HG03097 (cell line): ENCODE results near the gene BEND2.
"Not testable (repeated sequence)": the region's sequence is repeated elsewhere in the genome, so short reads cannot be mapped to it uniquely, and the experiment has no call there.

Experiments used
- ATAC-seq: cut with Tn5 transposase; IDR thresholded peaks from one replicate; pipeline ENCODE4 v1.9.1; 2021; ENCODE audit not compliant: unreplicated experiment, low FRiP score

The BEND2 gene

DNA sequence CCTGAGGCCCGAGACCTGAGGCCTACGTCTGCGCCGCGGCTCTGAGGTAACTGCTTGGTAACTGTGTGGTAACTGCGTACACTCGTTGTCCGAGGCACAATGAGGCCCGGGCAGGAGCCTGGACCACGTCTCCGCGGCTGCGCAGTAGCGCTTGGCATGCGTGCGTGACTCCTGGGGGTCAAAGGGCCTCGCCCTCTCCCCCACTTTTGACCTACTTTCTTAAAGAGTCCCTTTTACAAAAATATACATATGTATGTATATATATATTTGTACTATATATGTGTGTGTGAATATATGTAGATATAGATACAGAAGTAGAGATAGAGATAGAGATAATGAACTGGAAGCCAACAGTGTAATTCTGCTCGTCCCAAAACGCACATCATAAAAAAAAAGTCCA, at the start of gene BEND2:
Gene BEND2, minus strand, starts transcription at position 101 of the 400 bp plus-strand sequence. CDS start 136 bp downstream, outside the sequence.
- ATAC-seq, result no peak

DNA sequence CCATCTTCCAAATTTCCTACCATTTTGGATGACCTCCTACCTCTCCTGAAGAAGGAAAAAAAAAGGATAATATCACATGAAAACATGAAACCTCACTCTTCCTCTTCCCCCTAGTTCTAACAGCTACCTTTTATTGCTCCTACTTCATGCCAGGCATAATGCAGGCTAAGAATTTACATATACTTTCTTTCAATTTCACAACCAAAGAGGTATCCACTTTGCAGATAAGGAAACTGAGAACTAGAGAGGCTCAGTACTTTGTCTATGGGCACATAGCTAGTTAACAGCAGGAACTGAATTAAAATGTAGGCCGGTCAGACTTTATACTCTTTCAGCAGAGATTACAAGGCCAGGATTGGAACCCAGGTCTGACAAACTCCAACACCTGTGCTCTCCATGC, 34.4 kb upstream of the BEND2 start:
- no peak for ATAC-seq

DNA sequence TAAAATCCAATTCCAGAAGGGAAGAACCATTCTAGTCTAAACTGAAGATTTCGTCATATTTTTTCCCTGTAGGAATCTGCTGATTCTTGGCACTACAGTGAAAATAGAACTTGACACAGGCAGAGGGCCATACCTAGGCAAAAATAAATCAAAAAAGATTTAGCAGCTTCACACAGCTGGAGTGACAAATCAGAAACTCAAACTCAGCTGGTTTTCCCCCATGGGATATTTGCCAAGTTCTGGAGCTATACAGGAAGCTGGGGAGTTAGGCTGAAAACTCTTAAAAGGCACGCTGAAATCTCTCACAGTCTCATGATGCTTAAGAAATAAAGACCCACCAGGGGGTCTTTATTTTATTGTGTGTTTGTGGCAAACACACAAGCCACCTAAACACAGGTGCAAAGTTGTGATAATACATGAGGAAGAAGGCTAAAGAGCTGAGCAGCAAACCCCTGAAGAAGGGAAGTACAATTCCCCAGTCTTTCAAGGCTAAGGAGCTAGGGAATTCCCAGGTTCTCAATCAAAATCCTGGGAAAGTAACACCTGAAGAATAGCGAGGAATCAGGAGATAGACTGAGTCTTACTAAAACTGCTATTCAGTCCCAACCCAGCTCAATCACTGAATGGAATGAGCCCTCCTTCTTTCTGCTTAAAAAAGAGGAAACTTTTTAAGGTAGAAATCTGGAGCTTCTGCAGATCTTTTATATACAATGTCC, 32.1 kb upstream of the BEND2 start:
- no peak for ATAC-seq

DNA sequence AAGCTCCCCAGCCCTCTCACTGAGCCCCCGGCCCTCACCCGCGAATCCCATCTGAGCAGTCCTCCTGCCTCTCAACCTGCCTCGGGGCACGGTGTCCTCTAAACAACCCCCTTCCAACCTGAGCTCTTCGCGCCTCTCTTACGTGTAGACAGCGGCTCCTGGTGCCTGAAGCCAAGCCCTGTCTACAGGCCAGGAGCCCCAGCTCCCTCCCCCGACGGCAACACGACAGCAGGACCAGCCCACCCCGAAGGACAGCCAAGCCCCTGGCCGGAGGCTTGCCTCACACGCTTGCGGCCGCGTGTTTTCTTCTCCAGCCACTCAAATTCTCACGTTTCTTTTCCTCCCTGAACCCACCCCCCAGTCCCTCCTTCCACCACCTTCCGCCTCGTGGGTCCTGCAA, 9.0 kb upstream of the BEND2 start:
- not testable (repeated sequence) for ATAC-seq

DNA sequence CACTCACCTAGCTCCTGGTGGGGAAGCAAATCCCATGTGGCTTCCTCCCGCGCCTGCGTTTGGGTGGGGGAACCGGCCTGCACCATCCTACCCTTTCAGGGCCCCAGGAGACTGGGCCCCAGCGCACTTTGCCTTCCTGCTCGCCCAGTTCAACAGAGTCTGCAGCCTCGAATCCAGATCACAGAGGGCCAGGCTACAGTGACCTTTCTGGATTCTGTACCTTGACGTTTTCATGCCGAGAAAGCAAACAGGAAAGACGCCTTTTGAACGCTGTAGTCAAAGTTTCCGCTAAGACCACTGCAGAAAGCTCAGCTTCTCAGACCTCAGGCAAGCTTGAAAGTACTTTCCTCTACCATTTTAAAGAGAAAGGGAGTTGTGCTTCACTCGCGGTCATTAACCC, 7.4 kb upstream of the BEND2 start:
- ATAC-seq, result no peak

DNA sequence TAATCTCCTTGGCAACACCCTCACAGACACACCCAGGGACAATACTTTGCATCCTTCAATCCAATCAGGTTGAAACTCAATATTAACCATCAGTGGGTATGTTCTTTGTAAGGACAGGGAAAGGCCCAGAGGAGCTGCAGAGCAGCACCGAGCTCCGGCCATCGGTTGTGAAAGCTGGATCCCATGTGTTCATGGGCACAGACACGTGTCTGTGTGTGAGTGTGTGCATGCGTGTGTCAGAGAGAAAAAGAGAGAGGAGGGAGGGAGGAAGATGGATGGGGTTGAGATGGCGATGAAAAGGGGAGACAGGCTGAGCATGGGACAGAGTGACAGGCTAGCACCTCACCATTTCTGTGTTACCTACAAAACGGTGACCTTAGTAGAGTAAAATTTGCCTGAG, 6.8 kb upstream of the BEND2 start:
- ATAC-seq, result no peak

DNA sequence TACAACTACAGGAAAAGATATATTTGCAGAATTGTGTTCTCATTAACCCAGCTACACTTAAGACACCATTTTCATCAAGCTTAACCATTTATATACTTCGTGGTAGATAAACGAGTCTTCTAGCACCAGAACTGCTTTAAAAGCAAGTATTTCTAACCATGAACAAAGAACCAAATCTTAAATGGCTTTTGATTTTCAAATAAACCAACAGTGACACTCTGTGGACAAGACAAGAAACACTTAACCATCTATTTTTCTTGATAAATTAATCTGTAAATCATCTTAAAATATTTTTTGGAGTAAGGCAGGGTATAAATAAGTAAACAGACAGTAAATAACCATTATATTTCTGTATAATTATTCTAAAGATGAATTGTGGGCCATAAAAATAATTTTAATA, 10.2 kb downstream of the BEND2 start:
- no peak for ATAC-seq

DNA sequence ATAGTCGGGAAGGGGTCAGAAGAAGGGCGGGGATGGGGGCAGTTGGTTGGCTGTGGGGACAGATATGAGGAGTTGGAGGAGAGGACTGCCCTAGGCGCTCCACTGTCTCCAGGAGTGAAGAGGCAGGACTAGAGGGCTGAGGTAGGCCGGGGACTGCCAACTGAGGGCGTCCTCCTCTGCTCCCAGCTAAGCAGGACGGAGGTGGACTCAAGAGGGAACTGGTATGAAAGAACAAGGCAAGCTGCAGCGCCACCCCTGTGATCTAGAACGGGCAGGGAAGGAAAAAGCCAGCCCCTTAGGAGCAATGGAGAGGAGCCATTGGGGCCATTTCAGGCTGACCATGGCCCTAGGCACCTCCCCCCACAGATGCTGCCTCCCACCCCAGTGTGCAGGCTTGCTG, 14.0 kb downstream of the BEND2 start:
- ATAC-seq, result no peak

DNA sequence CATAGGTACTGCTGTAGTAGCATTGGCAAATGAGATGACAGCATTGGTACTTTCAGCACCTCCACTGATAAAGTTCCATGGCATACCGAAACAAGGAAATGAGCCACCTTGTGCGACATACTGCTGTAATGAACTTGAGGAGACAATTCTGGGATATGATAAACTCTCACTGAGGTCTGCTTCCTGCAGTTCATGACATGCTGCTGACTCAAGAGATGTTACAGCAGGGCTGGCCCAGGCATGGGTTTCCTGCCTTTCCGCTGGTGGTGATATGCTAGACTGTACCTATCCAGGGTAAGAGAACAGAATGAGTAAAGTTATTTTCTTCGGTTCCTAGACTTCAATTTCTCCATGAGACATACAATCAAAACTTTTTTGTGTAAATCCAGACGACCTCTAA, 17.1 kb downstream of the BEND2 start:
- no peak for ATAC-seq

DNA sequence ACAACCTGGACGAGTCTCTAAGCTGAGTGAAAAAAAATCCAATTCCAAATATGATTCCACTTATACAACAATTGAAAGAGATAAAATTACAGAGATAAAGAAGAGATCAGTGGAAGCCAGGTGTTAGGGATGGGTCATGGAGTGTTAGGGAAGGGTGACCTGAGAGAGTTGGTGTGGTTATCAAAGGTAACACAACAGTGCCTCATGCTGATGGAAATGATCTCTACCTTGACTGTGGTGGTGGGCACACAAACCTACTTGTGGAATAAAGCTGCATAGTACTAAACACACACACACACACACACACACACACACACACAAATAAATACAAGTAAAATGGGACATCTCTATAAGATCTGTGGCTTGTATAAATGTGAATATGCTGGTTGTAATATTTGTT, 26.0 kb downstream of the BEND2 start:
- ATAC-seq, result no peak

DNA sequence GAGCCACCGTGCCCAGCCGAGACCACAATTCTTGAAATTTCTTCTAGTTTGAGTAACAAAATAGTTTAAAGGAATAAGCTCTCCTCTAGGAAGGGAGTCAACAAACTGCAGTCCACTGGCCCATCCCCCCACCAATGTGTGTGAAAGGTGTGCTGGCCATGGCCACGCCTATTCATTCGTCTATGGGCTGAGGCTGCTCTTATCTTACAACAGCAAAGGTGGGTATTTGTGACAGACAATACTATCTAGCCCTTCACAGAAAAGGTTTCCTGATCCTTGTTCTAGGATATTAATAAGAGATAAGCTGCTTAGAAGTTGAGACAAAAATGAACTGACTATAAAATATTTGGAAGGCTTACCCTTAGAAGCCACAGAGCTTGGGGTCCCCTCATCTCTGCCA, 41.2 kb downstream of the BEND2 start:
- ATAC-seq, result no peak

DNA sequence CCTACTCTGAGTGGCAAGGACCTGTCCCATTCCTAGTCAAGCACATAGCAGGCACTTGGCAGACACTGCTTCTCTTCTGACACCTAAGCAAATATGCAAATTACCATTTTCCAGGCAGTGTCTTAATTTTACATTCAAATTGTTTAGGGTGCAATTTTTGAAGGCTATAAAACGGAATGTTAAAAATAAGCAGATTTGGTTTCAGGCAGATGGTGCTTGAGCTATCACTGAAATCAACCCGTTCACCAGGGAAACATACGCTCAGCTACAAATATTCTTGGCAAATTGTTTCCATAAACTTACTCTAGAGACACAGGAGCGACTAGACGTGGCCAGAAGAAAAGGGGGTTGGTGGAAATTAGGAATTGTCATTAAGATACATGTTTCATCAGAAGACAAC, 45.7 kb downstream of the BEND2 start:
- ATAC-seq, result no peak

DNA sequence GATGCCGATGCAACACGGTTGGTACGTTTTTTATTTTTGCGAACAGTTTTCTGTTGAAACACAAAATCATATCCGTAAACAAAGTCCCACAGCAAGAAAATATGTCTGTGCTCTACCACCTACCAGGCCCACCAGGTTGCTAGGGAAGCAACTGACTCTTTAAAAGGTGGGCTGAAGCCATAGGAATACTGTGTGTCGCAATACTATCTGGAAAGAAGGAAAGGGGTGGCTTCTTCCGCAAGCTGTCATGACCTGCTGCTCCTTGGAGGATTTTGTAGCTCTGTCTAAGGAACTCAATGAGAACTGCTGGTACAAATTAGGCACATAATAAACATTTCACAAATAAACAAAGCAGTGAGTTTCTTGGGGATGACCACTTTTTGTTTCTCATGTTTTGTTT, 46.5 kb downstream of the BEND2 start:
- ATAC-seq, result no peak

DNA sequence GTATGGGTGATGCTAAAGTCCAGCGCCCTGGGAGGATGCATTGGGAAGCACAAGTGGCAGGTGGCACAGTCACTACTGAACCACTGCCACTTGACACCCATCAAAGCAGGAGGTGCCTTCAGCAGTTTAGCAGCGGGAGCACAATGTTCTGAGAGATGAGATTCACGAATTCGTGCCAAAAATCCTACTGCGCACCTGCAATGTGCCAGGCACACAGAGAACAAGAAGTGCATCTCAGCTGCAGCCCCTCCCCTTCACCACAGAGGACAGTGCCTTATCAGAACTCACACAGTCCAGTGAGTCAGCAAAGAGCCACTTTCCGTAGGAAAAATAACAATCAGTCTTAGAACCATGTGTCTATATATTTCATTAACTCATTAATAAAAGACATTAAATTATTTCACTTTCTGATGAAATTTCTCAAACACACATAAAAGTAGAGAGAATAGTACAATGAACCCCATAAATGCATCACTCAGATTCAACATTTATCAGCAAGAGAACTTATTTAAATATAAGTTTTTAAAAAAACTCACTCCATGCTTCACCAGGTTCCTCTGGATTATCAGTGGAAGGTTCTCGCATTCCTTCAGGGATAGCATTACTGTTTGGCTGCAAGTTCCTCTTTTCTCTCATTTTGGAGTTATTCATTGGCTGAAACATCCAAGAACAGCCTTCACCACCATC, 47.0 kb downstream of the BEND2 start:
- no peak for ATAC-seq

DNA sequence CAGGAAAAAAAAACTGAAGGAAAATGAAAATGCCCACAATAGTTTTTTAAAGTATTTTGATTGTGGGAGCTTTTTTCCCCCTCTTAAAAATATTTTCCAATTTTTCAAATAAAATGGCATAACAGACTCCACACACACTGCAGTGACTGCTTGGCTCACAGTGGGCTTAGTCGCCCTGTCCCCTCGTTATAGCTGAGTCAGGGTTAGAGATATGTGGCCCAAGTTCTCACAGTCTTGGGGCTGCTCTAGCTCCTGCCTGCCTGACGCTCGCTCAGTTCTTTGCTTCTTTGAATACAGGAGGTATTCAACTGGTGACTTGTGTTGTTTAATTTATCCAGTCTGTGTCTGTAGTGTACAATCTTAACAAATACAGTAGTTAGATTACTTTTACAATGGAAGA, 47.7 kb downstream of the BEND2 start:
- ATAC-seq, result no peak

DNA sequence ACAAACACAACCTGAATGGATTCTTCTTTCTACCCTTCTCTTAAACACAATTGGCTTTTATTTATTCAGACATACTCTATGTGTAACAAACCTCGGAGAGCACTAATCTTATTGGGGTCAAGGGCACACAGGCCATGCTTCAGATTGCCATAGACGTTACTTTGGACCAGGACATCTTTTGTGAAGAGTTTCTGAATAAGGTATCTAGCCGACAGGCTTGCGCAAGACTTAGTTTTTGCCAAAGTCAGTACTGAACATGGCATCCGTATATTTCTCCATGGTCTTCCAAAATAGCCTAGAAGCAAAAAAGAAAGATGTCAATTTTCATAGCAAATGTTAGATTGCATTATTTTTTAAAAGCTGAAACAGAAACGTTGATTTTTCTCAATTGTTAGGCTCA, 49.8 kb downstream of the BEND2 start:
- no peak for ATAC-seq

DNA sequence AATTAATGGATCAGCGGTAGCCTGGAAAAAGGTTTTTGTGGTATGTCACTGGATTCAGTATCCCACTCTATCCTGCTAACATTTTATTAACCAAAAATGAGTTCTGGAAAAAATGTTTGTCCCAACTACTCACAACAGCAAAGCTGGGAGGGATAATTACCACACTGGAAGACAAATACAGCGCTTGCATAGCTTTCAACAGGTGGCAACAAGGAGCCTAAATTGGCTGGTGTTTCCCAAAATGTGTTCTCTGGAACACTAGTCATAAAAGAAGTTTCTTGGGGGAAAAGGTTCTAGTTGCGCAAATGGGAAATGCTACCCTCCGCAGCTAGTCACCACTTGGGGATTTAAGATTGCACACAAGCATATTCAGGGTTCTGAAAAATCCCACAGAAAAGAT, 54.6 kb downstream of the BEND2 start:
- no peak for ATAC-seq

DNA sequence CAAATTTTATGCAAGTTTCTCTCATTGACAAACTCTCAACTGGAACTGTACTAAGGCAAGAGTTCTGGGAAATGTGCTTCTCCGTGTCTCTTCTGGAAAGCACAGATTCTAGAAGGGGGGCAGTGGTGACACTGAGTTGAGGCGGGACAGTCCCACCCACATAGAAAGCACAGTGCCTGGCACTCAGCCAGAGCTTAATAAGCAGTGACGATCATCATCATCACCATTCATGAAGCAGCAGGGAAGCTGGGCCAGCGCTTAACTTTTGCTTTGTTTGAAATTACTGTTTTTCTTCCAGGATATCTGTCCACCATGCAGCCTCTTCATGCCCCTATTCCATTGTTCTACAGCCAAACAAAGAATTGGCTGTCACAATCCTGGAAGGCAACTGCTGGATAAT, 60.3 kb downstream of the BEND2 start:
- no peak for ATAC-seq

DNA sequence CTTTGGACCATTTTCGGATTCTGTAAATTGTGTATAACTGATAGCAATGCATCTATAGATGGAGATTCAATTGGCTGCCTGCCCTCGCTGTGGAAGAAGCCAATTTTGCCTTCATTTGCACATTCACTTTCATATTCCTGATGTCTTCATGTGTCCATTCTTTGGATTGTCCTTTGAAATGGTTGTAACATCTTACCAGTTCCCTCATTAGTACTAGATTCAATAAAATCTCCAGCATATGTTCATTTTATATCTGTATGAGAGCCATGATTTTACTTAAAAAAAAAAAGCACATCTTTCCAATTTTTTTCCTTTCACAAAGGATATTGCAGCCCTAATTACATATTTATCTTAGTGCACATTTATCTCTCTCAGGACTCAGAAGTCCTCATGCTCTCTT, 61.7 kb downstream of the BEND2 start:
- ATAC-seq, result no peak

DNA sequence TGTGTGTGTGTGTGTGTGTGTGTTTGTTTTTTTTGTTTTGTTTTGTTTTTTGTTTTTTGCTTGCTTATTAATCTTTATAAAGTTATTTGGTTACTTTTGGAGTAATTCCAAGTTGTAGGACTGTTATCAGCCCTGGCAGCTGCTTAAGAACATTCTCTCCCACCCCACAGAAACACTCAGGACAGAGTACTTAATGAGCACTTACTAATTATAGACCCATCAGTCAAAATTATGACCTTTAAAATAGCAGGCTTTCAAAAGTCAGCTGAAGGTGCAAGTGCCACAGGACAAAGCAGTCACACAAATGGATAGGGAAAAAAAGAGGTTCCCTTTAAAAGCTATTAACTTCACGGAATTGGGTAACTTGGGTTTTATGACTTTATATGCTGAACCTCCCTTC, 69.0 kb downstream of the BEND2 start:
- no peak for ATAC-seq

DNA sequence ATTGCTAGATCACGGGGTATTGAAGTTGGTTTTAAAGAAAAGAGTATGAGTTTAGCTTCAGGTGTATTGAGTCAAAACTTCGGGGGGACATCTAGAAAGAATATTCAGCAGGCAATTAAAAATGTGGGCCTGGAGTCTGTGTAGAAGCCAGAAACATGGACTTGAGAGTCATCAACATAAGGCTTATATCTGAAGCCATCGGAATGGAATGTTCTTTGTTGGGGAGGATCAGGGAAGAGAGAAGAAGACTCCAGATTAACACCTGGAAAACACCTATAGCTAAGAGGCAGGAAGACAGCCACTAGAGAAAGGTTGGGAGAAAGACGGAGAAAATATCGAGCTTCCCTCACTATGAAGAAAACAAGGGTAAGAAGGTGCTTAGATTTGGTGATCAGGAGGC, 69.5 kb downstream of the BEND2 start:
- no peak for ATAC-seq

DNA sequence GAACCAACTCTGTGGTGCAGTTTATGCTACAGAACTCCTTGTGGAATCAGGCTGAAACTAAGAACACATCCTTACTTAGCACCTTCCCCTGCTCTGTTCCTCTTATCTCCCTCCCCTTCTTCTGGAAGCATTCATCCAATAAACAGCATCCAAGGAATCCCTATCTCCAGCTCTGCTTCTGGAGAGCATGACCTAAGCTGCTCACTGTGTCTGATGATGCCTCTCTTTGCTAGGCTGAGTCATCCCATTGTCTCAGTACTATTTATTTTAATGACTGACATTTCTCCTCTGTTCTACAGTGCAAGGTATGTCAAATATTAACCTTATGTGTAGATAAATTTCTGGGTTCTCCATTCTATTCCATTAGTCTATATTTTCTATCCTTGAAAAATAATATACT, 71.2 kb downstream of the BEND2 start:
- no peak for ATAC-seq

DNA sequence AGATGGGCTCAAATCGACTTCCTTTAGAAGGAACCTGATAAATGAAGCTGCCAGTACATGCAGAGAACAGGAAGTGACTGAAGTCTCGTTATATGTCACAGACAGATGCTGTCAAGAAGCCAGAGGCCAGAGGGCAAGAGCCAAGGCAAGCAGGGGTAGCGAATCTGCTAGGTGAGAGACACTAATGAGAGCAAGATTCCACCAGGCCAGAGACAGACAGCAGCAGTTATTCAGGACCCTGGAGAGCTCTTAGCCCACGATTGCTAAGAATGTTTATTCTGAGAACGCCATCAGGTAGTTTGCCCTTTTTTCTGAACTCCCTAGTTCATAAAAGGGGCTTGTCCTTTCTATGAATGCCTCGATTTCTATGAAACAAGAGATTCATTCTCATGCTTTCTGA, 73.7 kb downstream of the BEND2 start:
- ATAC-seq, result no peak
